ENCODE results near the gene GNAQ. TPM values are rescaled to one million over a fixed set of nuclear protein-coding genes. Genes with fewer than 3 reads are reported as not detected.

Gene GNAQ
- total RNA-seq, 1 experiment from 2014 or later = 48.6 TPM

DNA sequence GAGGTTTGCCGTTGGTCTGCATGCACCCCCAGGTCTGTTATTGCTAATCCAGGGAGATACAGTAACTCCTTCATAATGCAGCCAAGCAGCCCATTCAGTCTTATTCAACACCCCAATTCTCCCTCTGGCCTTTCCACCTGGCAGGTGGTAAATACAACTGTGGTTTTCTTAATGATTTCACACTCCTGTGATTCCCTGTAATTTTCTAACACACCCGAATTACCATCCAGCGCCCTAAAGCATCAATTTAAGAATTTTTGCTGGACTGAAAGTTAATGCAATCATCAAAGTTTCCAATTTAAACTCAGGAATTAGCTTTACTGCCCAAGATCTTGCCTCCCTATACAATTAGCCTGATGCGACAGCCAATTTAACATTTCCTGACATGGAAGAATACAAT lies 62.5 kb downstream of the GNAQ start:
- peaks cover 25 to 30% of the 10 kb centered on the region in 2 experiments for H3K4me1 Mint-ChIP-seq
- Histone ChIP-seq H2BK15ac (ENCODE audit: low read depth, low read length) (no peak overlapping the region), H2BK12ac (ENCODE audit: insufficient read length, low read depth, low read length) (no peak overlapping the region), H3K4me2 (ENCODE audit: insufficient read depth, insufficient read length, low read length) (no peak overlapping the region), H3K56ac (ENCODE audit: insufficient read length, low read depth, low read length) (no peak overlapping the region), H4K5ac (ENCODE audit: insufficient read length, low read depth, low read length) (no peak overlapping the region), H3T11ph (ENCODE audit: low read length) (no peak overlapping the region), H2AFZ (ENCODE audit: low read length) (no peak overlapping the region), H3K9me3 (ENCODE audit: control insufficient read depth, low read depth, low read length) (no peaks in the 10 kb centered on the region), H2BK5ac (ENCODE audit: insufficient read length, low read length) (no peak overlapping the region), H3K79me2 (ENCODE audit: insufficient read depth, low read length) (peaks cover 9% of the 10 kb centered on the region; the same call in 1 of the 2 replicates), H3K18ac (ENCODE audit: insufficient read length, low read depth, low read length) (no peak overlapping the region), H3K4me1 (ENCODE audit: insufficient read depth, low read length) (peaks cover 2% of the 10 kb centered on the region; the same call in 1 of the 2 replicates), H2BK20ac (ENCODE audit: low read depth, low read length, poor library complexity, severe bottlenecking) (no peak overlapping the region), H3K23me2 (ENCODE audit: insufficient read length, low read depth, low read length, poor library complexity, severe bottlenecking) (no peaks in the 10 kb centered on the region), H3K27ac (ENCODE audit: insufficient read length, low read depth, low read length) (no peak overlapping the region), H2BK120ac (ENCODE audit: low read depth, low read length, poor library complexity, severe bottlenecking) (no peak overlapping the region), H3K79me1 (ENCODE audit: insufficient read depth, low read depth, low read length, poor library complexity, severe bottlenecking) (peaks cover 5% of the 10 kb centered on the region), H3K14ac (ENCODE audit: insufficient read depth, low read length) (no peak overlapping the region), H4K91ac (ENCODE audit: insufficient read length, low read depth, low read length) (no peak overlapping the region), H3K23ac (ENCODE audit: insufficient read length, low read depth, low read length) (no peak overlapping the region), H4K8ac (replicated peaks; ENCODE audit: insufficient read length, low read depth, low read length) (no peak overlapping the region), H3K4ac (ENCODE audit: low read depth, low read length) (no peak overlapping the region), H3K27me3 (ENCODE audit: insufficient read depth, low read length) (no peaks in the 10 kb centered on the region), H3K9ac (ENCODE audit: extremely low read depth, insufficient read length, low read length) (no peak overlapping the region), H4K20me1 (ENCODE audit: control insufficient read depth, insufficient read depth, insufficient read length) (no peaks in the 10 kb centered on the region), H2AK5ac (ENCODE audit: insufficient read length, low read length) (no peak overlapping the region)
- peak overlapping the region in 1 of 3 experiments; percentile 4; a peak in 1 of 7 replicates for H3K27ac Mint-ChIP-seq
- peaks cover 0 to 19% (median 9%) of the 10 kb centered on the region in 3 experiments; a peak in 4 of 7 replicates for H3K36me3 Mint-ChIP-seq (ENCODE audit: insufficient read depth in 1 of 3, low read depth in 3 of 3)
- H3K27me3 Mint-ChIP-seq (ENCODE audit: low read depth) = no peaks in the 10 kb centered on the region
- no CpG with 5 or more reads among the region's 4 CpGs for WGBS (ENCODE audit: extremely low coverage, insufficient read length, low lambda C conversion rate)
- H3K4me3 Mint-ChIP-seq = no peak overlapping the region
- TF ChIP-seq, protein P1, sequence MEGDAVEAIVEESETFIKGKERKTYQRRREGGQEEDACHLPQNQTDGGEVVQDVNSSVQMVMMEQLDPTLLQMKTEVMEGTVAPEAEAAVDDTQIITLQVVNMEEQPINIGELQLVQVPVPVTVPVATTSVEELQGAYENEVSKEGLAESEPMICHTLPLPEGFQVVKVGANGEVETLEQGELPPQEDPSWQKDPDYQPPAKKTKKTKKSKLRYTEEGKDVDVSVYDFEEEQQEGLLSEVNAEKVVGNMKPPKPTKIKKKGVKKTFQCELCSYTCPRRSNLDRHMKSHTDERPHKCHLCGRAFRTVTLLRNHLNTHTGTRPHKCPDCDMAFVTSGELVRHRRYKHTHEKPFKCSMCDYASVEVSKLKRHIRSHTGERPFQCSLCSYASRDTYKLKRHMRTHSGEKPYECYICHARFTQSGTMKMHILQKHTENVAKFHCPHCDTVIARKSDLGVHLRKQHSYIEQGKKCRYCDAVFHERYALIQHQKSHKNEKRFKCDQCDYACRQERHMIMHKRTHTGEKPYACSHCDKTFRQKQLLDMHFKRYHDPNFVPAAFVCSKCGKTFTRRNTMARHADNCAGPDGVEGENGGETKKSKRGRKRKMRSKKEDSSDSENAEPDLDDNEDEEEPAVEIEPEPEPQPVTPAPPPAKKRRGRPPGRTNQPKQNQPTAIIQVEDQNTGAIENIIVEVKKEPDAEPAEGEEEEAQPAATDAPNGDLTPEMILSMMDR (conservative IDR thresholded peaks at IDR 0.05) = no peak
- DNase-seq = no peak
- no peaks in the 10 kb centered on the region for H3K9me3 Mint-ChIP-seq
